ENCODE data around the gene DAB1.

Gene DAB1

DNA sequence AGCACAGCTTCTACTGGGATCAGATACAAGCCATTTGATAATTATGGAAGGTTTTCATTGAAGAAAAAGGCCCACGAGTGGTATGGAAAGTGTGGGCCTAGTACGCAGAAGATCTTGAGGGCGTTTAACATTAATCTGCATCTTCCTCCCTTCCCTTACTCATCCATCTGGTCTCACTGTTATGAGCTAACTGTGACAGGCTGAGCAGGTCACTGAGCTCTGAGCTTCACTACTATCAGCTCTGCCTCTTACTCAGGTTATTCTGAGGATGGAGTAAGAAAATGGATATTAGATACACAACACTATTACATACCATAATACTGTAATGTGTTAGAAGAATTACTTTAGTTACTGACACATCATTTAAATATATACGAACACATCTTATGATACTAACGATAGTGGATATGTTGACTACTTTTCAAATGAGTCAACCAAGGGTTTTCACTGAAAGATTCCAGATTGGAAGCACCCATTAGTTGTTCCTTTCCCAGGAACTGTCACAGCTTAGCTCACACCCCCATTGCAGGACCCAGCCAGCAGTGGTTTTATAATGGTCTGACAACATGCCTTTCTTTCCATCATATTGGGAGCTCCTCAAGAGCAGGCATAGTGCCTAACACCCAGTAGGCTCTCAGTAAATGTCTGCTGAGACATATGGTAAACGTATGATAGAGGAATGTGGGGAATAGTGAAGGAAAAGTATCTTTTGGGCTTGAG, 360.3 kb downstream of the DAB1 start:
- DNase-seq: no peak

GRCh38 chr1:57061369-57061768, 362.5 kb downstream of the DAB1 start:
- DNase-seq: no peak

GRCh38 chr1:57060451-57060850, 363.4 kb downstream of the DAB1 start:
- DNase-seq: no peak

- DNase-seq: no peak
Observed at GRCh38 chr1:57058652-57059501, 365.0 kb downstream of the DAB1 start.

- DNase-seq: no peak
Observed at GRCh38 chr1:57048856-57049255, 375.0 kb downstream of the DAB1 start.

- DNase-seq: no peak
Observed at GRCh38 chr1:57046462-57046861, 377.4 kb downstream of the DAB1 start.

DNA sequence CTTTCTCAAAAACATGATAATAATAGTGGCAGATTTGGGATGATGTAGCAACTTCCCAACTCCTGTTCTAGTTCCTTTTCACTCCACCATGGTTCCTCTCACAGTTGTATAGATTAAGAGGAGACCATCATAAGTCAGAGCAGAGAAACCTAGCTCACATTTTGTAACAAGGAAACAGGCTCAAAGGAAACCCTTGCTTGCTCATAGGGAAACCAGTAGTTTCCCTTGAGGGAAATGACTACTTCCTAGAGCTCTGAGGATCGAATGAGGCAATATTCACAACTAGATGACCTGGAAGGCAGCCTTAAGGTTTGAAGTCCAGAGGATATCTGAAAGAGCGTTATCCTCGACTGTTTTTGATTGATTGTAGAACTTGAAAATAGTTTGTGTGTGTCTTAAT, 382.0 kb downstream of the DAB1 start:
- DNase-seq: no peak

DNA sequence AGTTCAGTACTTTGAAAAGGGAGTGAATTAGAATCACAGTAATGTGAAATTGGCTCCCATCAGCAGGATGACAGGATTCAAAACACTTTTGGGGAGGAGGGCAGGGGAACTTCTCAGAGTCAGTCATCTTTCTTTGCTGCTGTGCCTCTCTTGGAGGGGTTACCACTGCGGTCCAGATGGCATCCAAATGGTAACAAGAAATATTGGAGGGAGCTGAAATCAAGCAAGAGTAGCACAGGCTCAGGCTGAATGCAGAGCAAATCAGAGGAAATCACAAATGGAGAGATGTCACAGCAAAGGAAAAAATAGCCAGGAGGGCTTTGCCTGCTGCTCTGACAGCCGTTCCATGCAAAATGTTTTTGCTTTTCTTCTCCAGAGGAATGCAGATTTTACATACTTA, 383.0 kb downstream of the DAB1 start:
- no peak for DNase-seq

- DNase-seq: no peak
Observed at GRCh38 chr1:57036641-57037579, 386.9 kb downstream of the DAB1 start.

DNA sequence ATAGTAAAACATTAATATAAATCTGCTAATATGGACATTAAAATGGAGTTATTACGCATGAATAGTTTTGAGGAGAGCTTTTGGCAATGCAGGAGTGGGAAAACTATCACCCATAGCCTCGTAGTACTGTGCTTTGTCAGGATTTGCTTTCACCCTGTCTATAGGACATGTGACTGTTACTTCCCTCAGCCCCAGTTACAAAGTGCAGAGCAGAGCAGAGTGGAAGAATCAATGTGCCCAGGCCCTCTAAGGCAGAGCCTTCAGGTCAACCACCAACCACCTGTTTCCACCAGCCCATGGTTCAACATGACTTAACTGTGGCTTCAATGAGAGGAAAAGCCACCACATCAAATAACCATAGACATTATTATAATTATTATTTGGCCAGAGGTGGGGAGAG, 389.1 kb downstream of the DAB1 start:
- DNase-seq: no peak

DNA sequence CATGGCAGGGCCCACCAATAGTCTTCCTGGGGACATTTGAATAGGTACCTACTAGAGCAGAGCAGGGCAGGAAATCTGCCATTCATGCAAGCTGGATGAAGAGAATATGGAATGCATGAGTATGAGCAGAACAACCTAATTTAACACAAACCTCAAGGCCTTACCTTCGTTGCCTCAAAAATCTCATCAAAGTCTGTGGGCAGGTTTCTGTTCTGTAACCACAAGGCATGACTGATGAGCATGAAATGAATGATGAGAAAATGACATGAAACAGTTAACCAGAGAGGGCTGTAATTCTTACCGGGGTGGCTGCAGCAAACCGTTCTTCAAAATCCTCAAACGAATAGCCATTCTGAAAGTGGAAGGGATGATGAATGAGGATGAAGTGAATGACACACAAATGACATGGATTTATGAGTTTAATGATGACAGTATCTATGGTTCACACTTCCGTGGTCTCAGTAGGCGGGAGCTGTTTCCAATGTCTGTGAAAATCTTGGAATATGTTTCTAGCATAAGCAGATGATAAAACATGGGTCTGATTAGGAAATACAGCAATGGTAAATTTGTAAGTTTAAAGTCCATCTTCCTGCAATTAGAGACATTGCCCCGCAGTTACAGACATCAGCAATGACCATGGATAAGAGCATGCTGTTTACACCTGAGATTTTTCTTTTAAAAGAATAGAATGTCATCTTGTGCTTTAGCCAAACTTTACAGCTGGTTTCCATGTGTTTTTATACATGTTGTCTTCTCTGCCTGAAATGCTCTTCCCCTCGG, 390.4 kb downstream of the DAB1 start:
- no peak for DNase-seq

DNA sequence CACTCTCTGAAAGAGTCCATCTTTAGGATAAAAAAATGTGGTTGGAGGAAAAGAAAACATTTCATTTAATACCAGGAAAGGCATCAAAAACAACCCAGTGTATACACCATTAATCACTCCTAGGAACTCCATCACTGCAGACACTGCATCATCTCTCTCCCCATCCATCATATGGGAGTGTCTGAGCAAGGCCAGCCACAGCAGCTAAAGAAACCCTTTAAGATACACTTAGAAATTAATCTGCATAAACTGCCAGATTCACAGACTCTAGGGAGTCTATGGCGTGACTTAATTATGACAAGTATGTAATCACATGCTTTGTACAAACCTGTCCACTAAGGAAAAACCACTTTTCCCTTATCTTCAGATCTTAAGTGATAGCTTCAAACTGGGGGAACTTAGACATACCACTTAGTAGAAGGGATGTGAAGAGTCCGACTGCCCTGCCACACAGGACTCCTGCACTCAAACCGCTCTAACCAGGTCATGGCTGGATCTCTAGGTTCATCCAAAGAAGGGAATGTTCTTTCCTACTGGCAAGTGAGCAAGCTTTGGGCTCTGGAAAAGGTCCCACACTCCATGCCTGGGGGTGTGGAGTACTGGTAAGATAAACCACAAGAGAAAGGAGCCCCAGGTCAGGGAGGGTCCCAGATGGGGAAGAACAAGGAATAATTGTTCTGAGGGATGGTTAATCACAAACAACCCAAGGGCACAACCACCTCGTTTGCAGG, 397.1 kb downstream of the DAB1 start:
- no peak for DNase-seq

DNA sequence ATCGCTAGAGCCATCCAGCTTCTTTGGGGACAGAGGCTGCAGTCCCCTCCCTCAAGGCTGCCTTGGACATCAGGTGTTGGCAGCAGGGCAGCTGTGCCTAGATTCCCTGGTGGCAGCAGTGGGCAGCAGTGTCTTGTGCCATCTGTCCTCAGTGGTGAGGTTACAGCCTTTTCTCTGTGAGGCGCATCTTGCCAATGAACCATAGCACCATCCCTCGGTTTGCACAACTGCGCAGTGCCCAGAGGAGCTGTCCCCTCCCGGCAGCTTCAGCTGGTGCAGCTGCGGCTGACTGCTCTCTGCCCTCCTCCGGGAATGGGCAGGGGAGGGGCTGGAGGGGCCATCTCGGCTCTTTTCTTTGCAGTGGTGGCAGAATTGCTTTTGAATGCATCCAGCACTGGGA, 399.0 kb downstream of the DAB1 start:
- DNase-seq: no peak

DNA sequence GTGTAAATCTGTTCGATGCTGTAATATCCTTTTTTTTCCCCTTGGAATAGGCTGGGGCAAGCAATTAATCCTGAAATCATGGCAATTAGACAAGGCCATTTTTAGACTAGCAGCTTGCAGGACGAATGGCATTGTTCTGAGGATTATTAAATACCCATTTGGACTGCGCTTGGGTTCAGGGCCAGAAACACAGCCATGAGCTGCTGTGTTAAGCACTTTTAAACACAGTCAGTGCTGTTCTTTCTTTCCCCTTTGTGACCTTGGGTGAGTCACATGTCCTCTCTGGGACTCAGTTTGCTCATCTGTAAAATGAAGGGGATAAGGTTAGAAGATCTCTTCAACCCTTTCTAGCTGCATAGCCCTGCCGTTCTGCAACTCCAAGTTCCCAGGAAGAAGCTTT, 399.4 kb downstream of the DAB1 start:
- DNase-seq: no peak

DNA sequence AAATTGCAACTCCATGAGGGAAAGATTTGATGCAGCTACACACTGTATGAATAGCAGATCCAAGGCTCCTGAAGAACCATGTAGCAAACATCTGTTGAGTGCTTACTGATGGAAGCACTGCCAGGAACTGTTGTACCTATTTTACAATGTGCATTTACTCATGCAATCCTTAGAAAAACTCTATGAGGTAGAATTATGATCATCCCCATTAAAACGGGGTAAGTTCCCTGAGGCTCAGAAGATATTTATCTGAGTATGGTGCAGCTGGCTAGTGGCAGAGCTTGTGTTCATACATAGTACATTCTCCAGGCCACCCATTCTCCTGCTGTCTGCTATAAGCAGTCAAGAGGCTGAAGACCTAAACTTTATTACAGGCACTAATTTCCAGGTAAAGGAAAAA, 403.6 kb downstream of the DAB1 start:
- no peak for DNase-seq

GRCh38 chr1:57019236-57019839, 404.5 kb downstream of the DAB1 start:
- no peak for DNase-seq

GRCh38 chr1:57018119-57018518, 405.7 kb downstream of the DAB1 start:
- no peak for DNase-seq

- DNase-seq: no peak
Observed at GRCh38 chr1:57017717-57018116, 406.1 kb downstream of the DAB1 start.

DNA sequence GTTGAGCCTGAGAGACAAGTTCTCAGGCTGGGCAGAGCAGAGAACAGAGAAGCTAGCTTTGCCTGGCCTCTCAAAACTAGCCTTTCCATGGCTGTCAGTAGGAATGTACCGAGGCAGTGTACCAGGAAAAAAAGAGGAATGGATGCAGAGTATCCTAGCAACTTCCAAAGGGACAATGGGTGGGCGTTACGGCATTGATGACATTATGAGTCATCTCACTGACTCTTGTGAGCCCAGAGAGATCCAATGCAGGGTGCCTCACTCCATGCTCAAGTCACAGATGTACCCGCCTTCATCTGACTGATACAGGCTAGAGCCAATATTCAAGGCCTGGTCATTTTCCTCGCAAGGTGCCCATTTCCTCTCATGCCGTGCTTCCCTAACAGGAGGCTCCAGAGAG, 406.7 kb downstream of the DAB1 start:
- no peak for DNase-seq

DNA sequence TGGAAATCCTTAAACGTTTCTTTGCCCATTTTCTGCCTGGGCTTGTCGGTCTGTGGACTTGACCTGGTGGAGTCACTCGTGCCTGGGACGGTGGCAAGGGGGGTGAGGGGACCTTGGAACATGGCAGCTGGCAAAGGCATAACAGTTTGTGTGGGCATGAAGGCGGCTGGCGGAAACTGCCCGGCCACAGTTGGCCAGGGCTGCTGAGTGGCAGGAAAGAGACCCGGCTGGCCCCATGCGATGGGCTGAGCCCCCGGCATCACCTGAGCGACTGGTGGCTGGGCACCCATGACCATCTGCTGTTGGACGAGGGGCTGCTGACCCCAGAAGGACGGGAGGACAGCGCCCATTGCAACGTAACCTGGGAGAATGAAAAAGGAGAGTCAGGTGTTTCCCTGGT, 408.8 kb downstream of the DAB1 start:
- DNase-seq: no peak

- no peak for DNase-seq
Observed at GRCh38 chr1:57013522-57013921, 410.3 kb downstream of the DAB1 start.
